Endodermal cell (in vitro differentiated cells): ENCODE measurements around the gene CALCA. TPM values are rescaled to one million over a fixed set of nuclear protein-coding genes. Genes with fewer than 3 reads are reported as not detected.

ENCODE experiments used
- DNase-seq: peaks from one replicate; pipeline ENCODE4 v3.0.0-alpha.2; 2017
- H3K27ac ChIP-seq: 2 replicates; pipeline ENCODE4 v1.5.1; 2013; ENCODE audit warnings: mild to moderate bottlenecking, low read depth, low read length, moderate library complexity
- H3K27me3 ChIP-seq: 2 replicates; pipeline ENCODE4 v1.6.1; 2013; ENCODE audit warnings: mild to moderate bottlenecking, low read length, moderate library complexity; ENCODE audit not compliant: insufficient read depth, control insufficient read depth, poor library complexity, severe bottlenecking
- H3K36me3 ChIP-seq: 2 replicates; pipeline ENCODE4 v1.7.0; 2013; ENCODE audit warnings: mild to moderate bottlenecking, low read length, moderate library complexity; ENCODE audit not compliant: control insufficient read depth, insufficient read depth
- H3K4me1 ChIP-seq: one replicate; pipeline ENCODE4 v1.7.0; 2013; ENCODE audit warnings: low read length; ENCODE audit not compliant: control insufficient read depth, insufficient read depth
- H3K4me3 ChIP-seq: 2 replicates; pipeline ENCODE4 v1.5.1; 2013; ENCODE audit warnings: mild to moderate bottlenecking, low read length, moderate library complexity
- H3K9ac ChIP-seq: 2 replicates; pipeline ENCODE4 v1.6.1; 2013; ENCODE audit warnings: mild to moderate bottlenecking, low read length, moderate library complexity; ENCODE audit not compliant: poor library complexity, severe bottlenecking; ENCODE audit errors: extremely low read depth
- H3K9me3 ChIP-seq: 2 replicates; pipeline ENCODE4 v1.6.1; 2013; ENCODE audit warnings: mild to moderate bottlenecking, low read length, moderate library complexity; ENCODE audit not compliant: control insufficient read depth
- H3K27ac Mint-ChIP-seq: 2 replicates; pipeline ENCODE4 v1.8.0; 2020; ENCODE audit warnings: mixed read lengths
- H3K27me3 Mint-ChIP-seq: 2 replicates; pipeline ENCODE4 v1.8.0; 2021; ENCODE audit warnings: mild to moderate bottlenecking, mixed read lengths; ENCODE audit not compliant: insufficient read depth
- H3K36me3 Mint-ChIP-seq: 2 replicates; pipeline ENCODE4 v1.8.0; 2020; ENCODE audit warnings: low read depth, mixed read lengths
- H3K4me1 Mint-ChIP-seq: 2 replicates; pipeline ENCODE4 v1.8.0; 2020; ENCODE audit warnings: mixed read lengths
- H3K4me3 Mint-ChIP-seq: 2 replicates; pipeline ENCODE4 v1.8.0; 2020; ENCODE audit warnings: mild to moderate bottlenecking, moderate library complexity, mixed read lengths
- H3K9me3 Mint-ChIP-seq: 2 replicates; pipeline ENCODE4 v1.8.0; 2020; ENCODE audit warnings: mild to moderate bottlenecking, mixed read lengths
- whole genome bisulfite sequencing, 2 experiments: methylation state at CpG; one replicate each; pipeline versions ENCODE4 v1.1.5 to v1.1.7; 2013; ENCODE audit warnings: missing lambda C conversion rate in 2 of 2, mixed read lengths in 1 of 2; ENCODE audit not compliant: insufficient coverage in 1 of 2, insufficient read length in 1 of 2; 5-methylcytosine and 5-hydroxymethylcytosine counted together
- total RNA-seq, 2 donors: library from RNA; stranded (reverse); fragmentation: NEBNext Ultra II Directional in 1 of 2; extraction: Animal tissue kit (Norgen Biotek cat#: 25700) in 1 of 2; gene quantifications; 2 replicates in 1 of 2; 3 replicates in 1 of 2; pipeline ENCODE4 v1.2.1, GENCODE V29; 2021
- TF ChIP-seq, protein P1 (sequence below): fragments of 200-600 bp; sonication (generic); conservative IDR thresholded peaks from 2 replicates; pipeline ENCODE4 v1.5.0; 2021; ENCODE audit warnings: antibody characterized with exemption, mild to moderate bottlenecking

The CALCA gene
- total RNA-seq, 2 donors from 2014 or later, result not detected

DNA sequence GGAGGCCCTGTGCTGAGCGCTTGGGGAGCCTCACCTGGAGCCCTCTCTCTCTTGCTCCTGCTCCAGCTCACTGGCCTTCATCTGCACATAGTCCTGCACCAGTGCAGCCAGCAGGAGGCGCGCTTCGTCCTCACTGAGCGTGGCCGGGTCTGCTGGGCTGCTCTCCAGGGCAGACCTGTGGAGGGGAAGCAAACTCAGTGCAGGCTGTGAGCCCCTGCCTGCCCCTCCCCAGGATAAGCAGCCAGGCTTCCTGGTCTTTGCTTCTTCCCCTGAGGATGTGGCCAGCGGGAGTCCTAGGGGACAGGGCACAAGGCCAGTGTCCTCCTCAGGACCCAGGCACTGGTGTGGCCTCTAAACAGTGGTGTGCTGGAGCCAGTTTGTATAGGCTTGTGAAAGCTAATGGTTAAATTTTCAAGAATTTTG is 2.2 kb downstream of the CALCA start:
- H3K36me3 ChIP-seq, result no peaks in the 10 kb centered on the region
- H3K27me3 Mint-ChIP-seq, result peaks cover 83% of the 10 kb centered on the region
- TF ChIP-seq, protein P1, sequence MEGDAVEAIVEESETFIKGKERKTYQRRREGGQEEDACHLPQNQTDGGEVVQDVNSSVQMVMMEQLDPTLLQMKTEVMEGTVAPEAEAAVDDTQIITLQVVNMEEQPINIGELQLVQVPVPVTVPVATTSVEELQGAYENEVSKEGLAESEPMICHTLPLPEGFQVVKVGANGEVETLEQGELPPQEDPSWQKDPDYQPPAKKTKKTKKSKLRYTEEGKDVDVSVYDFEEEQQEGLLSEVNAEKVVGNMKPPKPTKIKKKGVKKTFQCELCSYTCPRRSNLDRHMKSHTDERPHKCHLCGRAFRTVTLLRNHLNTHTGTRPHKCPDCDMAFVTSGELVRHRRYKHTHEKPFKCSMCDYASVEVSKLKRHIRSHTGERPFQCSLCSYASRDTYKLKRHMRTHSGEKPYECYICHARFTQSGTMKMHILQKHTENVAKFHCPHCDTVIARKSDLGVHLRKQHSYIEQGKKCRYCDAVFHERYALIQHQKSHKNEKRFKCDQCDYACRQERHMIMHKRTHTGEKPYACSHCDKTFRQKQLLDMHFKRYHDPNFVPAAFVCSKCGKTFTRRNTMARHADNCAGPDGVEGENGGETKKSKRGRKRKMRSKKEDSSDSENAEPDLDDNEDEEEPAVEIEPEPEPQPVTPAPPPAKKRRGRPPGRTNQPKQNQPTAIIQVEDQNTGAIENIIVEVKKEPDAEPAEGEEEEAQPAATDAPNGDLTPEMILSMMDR, result peak; percentile 94

DNA sequence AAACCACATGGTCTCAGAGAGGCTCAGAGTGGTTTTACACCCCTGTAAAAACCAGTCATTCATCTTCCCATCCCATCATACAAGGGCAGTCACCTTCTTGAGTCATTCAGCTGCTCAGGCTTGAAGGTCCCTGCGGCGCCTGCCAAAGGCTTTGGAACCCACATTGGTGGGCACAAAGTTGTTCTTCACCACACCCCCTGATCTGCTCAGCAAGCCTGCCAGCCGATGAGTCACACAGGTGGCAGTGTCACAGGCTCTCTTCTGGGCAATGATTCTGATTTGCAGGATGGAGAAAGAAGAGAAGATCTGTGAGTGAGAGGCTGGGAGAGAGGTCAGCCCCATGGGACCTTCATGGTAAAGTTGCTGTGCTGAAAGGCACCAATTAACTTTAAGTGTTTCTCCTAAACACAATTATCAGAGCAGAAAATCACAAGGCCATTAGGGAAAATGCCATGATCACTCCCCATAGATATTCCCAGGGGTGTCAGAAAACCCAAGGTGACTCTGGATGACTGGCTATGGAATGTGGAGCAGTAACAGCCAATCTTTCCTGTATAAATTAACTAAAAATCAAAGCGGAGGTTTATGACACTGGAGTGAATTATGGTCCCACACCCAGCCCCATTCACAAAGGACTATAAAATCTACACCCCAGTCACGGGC is 4.4 kb downstream of the CALCA start:
- H3K36me3 Mint-ChIP-seq, result no peaks in the 10 kb centered on the region
- DNase-seq, result no peak
- Histone ChIP-seq H3K4me3 (no peak overlapping the region), H3K4me1 (no peaks in the 10 kb centered on the region), H3K9ac (no peak overlapping the region), H3K27me3 (peaks cover 66% of the 10 kb centered on the region), H3K36me3 (no peaks in the 10 kb centered on the region), H3K27ac (no peak overlapping the region), H3K9me3 (no peaks in the 10 kb centered on the region)
- H3K27me3 Mint-ChIP-seq, result peaks cover 63% of the 10 kb centered on the region
- no peak overlapping the region for H3K27ac Mint-ChIP-seq
- peaks cover 5% of the 10 kb centered on the region for H3K4me1 Mint-ChIP-seq
- no peak overlapping the region for H3K4me3 Mint-ChIP-seq
- no peaks in the 10 kb centered on the region for H3K9me3 Mint-ChIP-seq
- TF ChIP-seq, protein P1, result no peak
- 92 to 93% methylated on average over 3 to 5 of the region's 5 CpGs for WGBS, 2 experiments

More for the DNA sequence above, 2.2 kb downstream of the CALCA start:
- Histone ChIP-seq H3K27me3 (peaks cover 88% of the 10 kb centered on the region), H3K9me3 (no peaks in the 10 kb centered on the region), H3K4me1 (no peaks in the 10 kb centered on the region), H3K27ac (no peak overlapping the region), H3K4me3 (no peak overlapping the region), H3K9ac (no peak overlapping the region)
- Mint-ChIP-seq H3K4me1 (peaks cover 22% of the 10 kb centered on the region), H3K4me3 (no peak overlapping the region), H3K27ac (no peak overlapping the region), H3K36me3 (no peaks in the 10 kb centered on the region), H3K9me3 (no peaks in the 10 kb centered on the region)
- WGBS, 2 experiments, result 9 to 20% methylated on average over 1 to 7 of the region's 7 CpGs
- DNase-seq, result peak; percentile 97

DNA sequence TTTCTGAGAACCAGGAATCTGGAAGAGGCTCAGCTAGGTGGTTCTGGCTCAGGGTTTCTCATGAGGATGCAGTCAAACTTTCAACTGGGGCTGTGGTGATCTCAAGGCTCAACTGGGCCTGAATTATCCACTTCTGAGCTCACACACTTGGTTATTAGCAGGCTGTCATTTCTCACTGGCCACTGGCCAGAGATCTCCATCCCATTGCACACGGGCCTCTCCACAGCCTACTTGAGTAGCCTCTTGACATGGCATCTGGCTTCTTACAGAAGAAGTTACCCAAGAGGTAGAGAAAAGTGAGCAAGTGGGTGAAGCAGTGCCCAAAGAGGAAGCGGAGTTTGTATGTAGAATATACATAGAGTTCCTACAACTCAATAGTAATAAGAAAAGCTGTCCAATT is 16.0 kb downstream of the CALCA start:
- H3K4me3 ChIP-seq, result no peak overlapping the region
- no peak overlapping the region for H3K4me3 Mint-ChIP-seq
- H3K4me1 ChIP-seq, result no peaks in the 10 kb centered on the region
- WGBS, 2 experiments, result 90% methylated on average over 1 of the region's 2 CpGs; no CpG with 5 or more reads in 1 of the 2 experiments
- peaks cover 24% of the 10 kb centered on the region for H3K27me3 ChIP-seq
- no peak overlapping the region for H3K27ac Mint-ChIP-seq
- H3K27me3 Mint-ChIP-seq, result peaks cover 6% of the 10 kb centered on the region
- H3K9me3 ChIP-seq, result no peaks in the 10 kb centered on the region
- H3K36me3 ChIP-seq, result no peaks in the 10 kb centered on the region
- H3K9me3 Mint-ChIP-seq, result no peaks in the 10 kb centered on the region
- DNase-seq, result no peak
- peaks cover 7% of the 10 kb centered on the region for H3K4me1 Mint-ChIP-seq
- no peak overlapping the region for H3K27ac ChIP-seq
- H3K36me3 Mint-ChIP-seq, result no peaks in the 10 kb centered on the region
- TF ChIP-seq, protein P1, result no peak
- no peak overlapping the region for H3K9ac ChIP-seq
